NCI-H2081 treated with DMSO at 0.1 percent for 48 hours (cell line): ENCODE results near the gene ENC1.

ENCODE experiments used
- DNase-seq: peaks from one replicate; lab custom pipeline; 2025; lab: John Stamatoyannopoulos, UW

ENC1 gene

GRCh38 chr5:74608736-74609601, 31.6 kb downstream of the ENC1 start:
- no peak for DNase-seq

- no peak for DNase-seq
Measured at GRCh38 chr5:74605759-74606158, 34.8 kb downstream of the ENC1 start.

- DNase-seq = no peak
Measured at GRCh38 chr5:74603376-74603775, 37.2 kb downstream of the ENC1 start.

GRCh38 chr5:74599148-74599547, 41.4 kb downstream of the ENC1 start:
- DNase-seq = no peak

GRCh38 chr5:74598731-74599130, 41.8 kb downstream of the ENC1 start:
- DNase-seq = no peak

GRCh38 chr5:74596927-74597326, 43.6 kb downstream of the ENC1 start:
- DNase-seq = no peak

- DNase-seq = no peak
Measured at GRCh38 chr5:74595143-74595925, 45.2 kb downstream of the ENC1 start.

- no peak for DNase-seq
Measured at GRCh38 chr5:74594137-74595040, 46.1 kb downstream of the ENC1 start.

GRCh38 chr5:74589204-74590056, 51.1 kb downstream of the ENC1 start:
- DNase-seq = no peak

GRCh38 chr5:74588415-74588814, 52.1 kb downstream of the ENC1 start:
- no peak for DNase-seq

- no peak for DNase-seq
Measured at GRCh38 chr5:74587890-74588289, 52.6 kb downstream of the ENC1 start.

- DNase-seq = no peak
Measured at GRCh38 chr5:74587300-74587699, 53.2 kb downstream of the ENC1 start.

GRCh38 chr5:74586856-74587255, 53.7 kb downstream of the ENC1 start:
- DNase-seq = no peak

GRCh38 chr5:74582853-74583252, 57.7 kb downstream of the ENC1 start:
- DNase-seq = no peak

GRCh38 chr5:74581988-74582365, 58.6 kb downstream of the ENC1 start:
- no peak for DNase-seq

- DNase-seq = no peak
Measured at GRCh38 chr5:74580729-74581109, 59.8 kb downstream of the ENC1 start.

- no peak for DNase-seq
Measured at GRCh38 chr5:74579215-74579614, 61.3 kb downstream of the ENC1 start.

- no peak for DNase-seq
Measured at GRCh38 chr5:74578356-74579044, 62.0 kb downstream of the ENC1 start.
